Measurements from ENCODE around the gene CDH18.

The CDH18 gene

DNA sequence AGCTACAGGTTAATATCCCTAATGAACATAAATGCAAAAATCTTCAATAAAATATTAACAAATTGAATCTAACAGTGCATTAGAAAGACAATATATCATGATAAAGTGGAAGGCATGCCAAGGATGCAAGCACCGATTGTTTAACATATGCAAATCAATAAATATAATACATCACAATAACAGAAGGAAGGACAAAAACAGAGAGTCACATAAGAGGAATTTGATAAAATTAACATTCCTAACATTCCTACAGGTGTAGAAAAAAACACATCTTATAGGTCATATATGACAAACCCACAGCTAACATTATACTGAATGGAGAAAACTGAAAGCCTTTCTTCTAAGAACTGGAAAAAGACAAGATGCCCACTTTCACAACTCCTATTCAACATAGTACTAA, 297.0 kb downstream of the CDH18 start:
- Mint-ChIP-seq H3K4me3 (no peak overlapping the region), H3K4me1 (no peaks in the 10 kb centered on the region), H3K27ac (no peak overlapping the region), H3K36me3 (ENCODE audit: low read depth) (no peaks in the 10 kb centered on the region), H3K27me3 (no peaks in the 10 kb centered on the region), H3K9me3 (peaks cover 8% of the 10 kb centered on the region)
- ATAC-seq (no peak), DNase-seq (no peak)

DNA sequence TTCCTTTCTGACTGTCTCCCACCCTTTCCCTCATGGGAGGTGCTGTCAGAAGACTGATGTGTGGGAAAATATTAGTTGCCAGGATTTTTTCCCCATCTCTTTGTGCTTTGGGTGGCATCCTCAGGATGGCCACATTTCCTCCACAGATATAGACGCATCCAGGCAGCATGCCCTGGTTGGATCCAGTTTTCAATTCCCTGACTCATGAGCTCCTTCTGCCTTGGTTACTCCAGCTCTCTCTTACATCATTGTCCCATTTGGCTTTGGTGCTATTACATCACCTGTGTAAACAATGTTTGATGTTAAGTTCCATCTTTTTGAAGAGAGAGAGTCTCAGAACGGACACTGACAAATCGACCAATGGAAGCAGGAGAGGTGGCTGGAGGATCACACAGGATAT, 302.5 kb downstream of the CDH18 start:
- Mint-ChIP-seq H3K4me1 (no peaks in the 10 kb centered on the region), H3K27ac (no peak overlapping the region), H3K27me3 (no peaks in the 10 kb centered on the region), H3K4me3 (no peak overlapping the region), H3K9me3 (peaks cover 11% of the 10 kb centered on the region), H3K36me3 (ENCODE audit: low read depth) (no peaks in the 10 kb centered on the region)
- ATAC-seq (no peak), DNase-seq (no peak)

DNA sequence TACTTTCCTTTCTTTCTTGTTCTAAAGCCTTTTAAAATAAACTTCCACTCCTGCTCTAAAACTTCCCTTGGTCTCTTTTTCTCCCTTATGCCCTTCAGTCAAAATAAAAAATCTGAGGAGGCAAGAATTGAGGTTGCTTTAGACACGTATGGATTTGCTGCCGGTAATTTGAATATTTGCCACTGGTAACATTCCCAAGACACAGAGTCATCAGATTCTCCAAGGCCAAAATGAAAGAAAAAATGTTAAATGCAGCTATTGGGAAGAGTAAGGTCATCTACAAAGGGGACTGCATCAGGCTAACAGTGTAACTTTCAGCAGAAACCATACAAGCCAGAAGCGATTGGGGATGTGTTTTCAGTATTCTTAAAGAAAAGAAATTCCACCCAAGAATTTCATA, 311.1 kb downstream of the CDH18 start:
- DNase-seq: no peak
- no peaks in the 10 kb centered on the region for H3K36me3 Mint-ChIP-seq (ENCODE audit: low read depth)
- no peaks in the 10 kb centered on the region for H3K27me3 Mint-ChIP-seq
- no peak overlapping the region for H3K27ac Mint-ChIP-seq
- H3K4me1 Mint-ChIP-seq: no peaks in the 10 kb centered on the region
- ATAC-seq: no peak
- H3K9me3 Mint-ChIP-seq: peaks cover 5% of the 10 kb centered on the region
- H3K4me3 Mint-ChIP-seq: no peak overlapping the region

DNA sequence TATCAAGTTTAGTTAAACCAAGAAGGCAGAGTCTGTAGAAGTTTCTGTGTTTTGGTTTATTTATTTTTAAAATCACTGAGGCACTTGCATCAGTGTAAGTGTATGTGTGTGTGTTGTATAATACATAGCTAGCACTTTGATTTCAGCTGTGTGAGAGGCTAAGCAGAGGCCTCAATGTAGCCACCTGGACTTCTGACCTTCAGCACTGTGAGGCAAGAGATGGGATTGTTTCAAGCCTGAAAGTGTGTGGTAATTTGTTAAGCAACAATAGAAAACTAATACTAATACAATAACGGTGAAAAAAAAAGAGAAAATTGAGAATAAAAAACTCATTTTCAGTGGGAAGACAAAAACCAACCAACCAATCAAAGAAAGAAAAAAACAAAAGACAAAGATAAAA, 327.3 kb downstream of the CDH18 start:
- Mint-ChIP-seq H3K36me3 (ENCODE audit: low read depth) (no peaks in the 10 kb centered on the region), H3K9me3 (peaks cover 4% of the 10 kb centered on the region), H3K27ac (no peak overlapping the region), H3K4me1 (no peaks in the 10 kb centered on the region), H3K4me3 (no peak overlapping the region), H3K27me3 (no peaks in the 10 kb centered on the region)
- ATAC-seq (no peak), DNase-seq (no peak)

DNA sequence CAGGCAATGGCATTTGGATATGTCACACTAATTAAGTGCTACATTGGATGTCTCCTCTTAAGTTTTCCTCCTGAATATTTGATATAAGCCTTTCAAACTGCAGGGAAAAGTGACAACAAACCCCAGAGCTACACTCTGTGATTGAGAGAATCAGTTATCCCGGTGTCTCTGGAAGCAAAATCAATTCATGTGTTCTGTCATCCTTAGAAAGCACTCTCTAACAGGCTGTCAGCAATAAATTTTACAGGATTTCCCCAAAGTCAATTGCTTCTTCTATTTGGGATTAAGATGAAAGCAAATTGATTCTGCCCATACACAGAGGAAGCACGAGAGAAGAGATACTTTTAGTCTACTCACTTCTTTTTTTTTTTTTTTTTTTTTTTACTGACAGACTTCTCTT, 332.4 kb downstream of the CDH18 start:
- H3K27ac Mint-ChIP-seq: no peak overlapping the region
- H3K36me3 Mint-ChIP-seq (ENCODE audit: low read depth): no peaks in the 10 kb centered on the region
- no peaks in the 10 kb centered on the region for H3K27me3 Mint-ChIP-seq
- no peak for ATAC-seq
- no peak for DNase-seq
- no peaks in the 10 kb centered on the region for H3K9me3 Mint-ChIP-seq
- H3K4me1 Mint-ChIP-seq: no peaks in the 10 kb centered on the region
- no peak overlapping the region for H3K4me3 Mint-ChIP-seq

DNA sequence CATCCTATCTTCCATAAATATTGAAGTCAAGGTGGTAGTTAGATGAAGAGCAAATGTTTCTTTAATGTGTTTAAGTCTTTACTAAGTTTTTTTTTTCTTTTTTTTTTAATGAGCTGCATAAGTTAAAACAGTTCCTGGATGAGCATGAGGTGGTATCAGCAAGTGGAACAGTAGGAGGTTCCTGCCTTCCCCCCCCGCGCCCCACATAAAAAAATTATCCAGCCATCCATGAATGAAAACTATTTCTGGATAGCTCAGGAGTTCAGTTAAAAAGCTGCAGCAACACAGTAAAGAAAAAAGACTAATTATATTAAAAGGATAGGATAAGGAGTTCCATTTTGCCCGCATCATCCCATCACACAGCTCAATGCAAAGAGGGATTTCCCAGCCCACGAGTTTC, 349.5 kb downstream of the CDH18 start:
- H3K27me3 Mint-ChIP-seq: no peaks in the 10 kb centered on the region
- H3K27ac Mint-ChIP-seq: no peak overlapping the region
- no peak for ATAC-seq
- H3K4me1 Mint-ChIP-seq: no peaks in the 10 kb centered on the region
- H3K9me3 Mint-ChIP-seq: peaks cover 21% of the 10 kb centered on the region
- H3K4me3 Mint-ChIP-seq: no peak overlapping the region
- no peaks in the 10 kb centered on the region for H3K36me3 Mint-ChIP-seq (ENCODE audit: low read depth)
- no peak for DNase-seq

DNA sequence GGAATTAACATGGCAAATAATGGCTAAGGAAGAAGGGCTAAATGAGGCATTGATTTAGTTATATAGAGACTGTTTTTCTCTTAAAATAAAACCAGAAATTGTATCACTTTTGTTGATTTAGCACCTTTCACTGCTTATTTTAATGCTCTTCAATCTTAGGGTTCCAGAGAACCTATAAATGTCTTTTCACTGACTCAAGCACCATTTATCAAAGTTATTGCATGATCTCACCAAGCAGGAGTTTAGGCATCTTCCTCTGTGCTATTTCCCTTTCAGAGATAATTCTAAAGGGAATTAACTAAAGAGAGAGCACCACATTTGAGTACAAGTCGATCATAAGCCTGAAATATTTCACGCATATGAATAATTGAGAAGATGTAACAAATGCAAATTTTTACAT, 357.1 kb downstream of the CDH18 start:
- Mint-ChIP-seq H3K27ac (no peak overlapping the region), H3K4me3 (no peak overlapping the region), H3K4me1 (no peaks in the 10 kb centered on the region), H3K36me3 (ENCODE audit: low read depth) (no peaks in the 10 kb centered on the region), H3K27me3 (no peaks in the 10 kb centered on the region), H3K9me3 (peaks cover 25% of the 10 kb centered on the region)
- ATAC-seq: no peak
- no peak for DNase-seq

DNA sequence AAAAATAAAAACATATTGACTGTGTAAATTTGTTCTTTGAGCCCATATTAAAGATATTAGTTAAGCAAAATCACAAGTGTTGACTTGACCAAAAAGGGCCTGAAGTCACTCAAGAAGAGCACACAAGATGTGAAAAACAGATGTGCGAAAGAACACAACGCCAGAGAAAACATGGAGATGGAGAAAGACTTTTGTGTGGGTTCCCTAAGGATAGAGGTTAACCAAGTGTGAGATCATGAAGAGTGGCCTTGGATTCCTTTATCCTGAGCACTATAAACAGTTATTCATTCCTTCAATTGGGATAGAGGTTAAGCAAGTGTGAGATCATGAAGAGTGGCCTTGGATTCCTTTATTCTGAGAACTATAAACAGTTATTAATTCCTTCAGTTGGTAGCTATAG, 361.8 kb downstream of the CDH18 start:
- H3K4me1 Mint-ChIP-seq: no peaks in the 10 kb centered on the region
- H3K27me3 Mint-ChIP-seq: no peaks in the 10 kb centered on the region
- H3K9me3 Mint-ChIP-seq: peaks cover 9% of the 10 kb centered on the region
- H3K36me3 Mint-ChIP-seq (ENCODE audit: low read depth): no peaks in the 10 kb centered on the region
- no peak for ATAC-seq
- DNase-seq: no peak
- no peak overlapping the region for H3K4me3 Mint-ChIP-seq
- no peak overlapping the region for H3K27ac Mint-ChIP-seq

DNA sequence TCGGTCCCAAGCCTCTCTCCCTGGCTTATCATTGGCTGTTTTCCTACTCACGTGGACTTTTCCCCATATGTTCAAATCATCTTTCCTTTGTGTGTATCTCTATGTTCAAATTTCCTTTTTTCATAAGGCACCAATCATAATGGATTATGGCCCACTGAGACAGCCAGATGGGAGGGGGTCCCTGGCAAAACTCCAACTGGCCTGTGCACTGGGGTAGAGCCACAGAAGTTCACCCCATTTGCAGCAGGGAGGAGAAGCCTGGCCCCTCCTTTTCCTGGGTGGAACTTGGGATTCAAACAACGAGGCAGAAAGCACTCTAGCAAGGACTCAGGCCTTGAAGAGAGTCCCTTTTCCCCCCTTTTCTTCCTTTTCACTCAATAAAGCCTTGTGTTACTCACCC, 362.4 kb downstream of the CDH18 start:
- Mint-ChIP-seq H3K27ac (no peak overlapping the region), H3K36me3 (ENCODE audit: low read depth) (no peaks in the 10 kb centered on the region), H3K27me3 (no peaks in the 10 kb centered on the region), H3K4me3 (no peak overlapping the region), H3K9me3 (peaks cover 10% of the 10 kb centered on the region), H3K4me1 (no peaks in the 10 kb centered on the region)
- no peak for DNase-seq
- ATAC-seq: no peak

DNA sequence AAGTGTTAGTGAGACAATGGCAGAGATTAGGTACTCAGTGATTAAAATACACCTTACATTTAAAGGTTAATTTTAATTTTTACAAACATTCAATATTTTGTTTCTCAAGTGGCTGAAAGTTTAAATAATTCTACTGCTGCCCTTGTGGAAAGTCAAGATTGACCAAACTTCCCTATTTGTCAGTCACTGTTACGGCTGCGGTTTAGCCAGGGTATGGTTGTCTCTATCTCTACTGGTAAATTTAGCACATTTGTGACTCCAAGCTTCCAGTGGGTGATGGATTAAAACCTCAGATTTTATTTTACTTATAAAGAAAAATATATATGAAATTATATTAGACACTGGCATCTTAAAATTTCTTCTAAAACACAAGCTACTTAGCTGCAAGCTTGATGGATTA, 368.4 kb downstream of the CDH18 start:
- Mint-ChIP-seq H3K36me3 (ENCODE audit: low read depth) (no peaks in the 10 kb centered on the region), H3K27ac (no peak overlapping the region), H3K4me1 (no peaks in the 10 kb centered on the region), H3K9me3 (peaks cover 20% of the 10 kb centered on the region), H3K4me3 (no peak overlapping the region), H3K27me3 (no peaks in the 10 kb centered on the region)
- DNase-seq: no peak
- no peak for ATAC-seq

DNA sequence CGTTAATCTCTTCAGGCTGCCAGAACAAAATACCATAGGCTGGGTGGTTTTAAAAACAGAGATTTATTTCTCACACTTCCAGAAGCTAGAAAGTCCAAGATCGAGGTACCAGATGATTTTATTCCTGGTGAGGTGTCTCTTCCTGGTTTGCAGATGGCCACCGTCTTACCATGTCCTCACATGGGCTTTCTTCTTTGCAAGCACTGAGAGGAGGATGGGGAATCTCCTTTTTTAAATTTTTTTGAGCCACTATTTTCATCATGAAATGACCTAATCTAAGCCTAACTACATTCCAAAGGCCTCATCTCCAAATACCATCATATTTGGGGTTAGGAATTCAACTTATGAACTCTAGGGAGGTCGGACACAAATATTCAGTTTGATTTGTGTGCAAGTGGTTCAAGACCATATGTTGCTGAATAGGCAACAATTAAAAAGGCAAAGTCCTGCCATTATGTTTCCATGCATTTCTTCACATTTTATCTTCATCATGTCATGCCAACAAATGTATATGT, 371.2 kb downstream of the CDH18 start:
- Mint-ChIP-seq H3K36me3 (ENCODE audit: low read depth) (no peaks in the 10 kb centered on the region), H3K9me3 (peaks cover 20% of the 10 kb centered on the region), H3K4me3 (no peak overlapping the region), H3K27ac (no peak overlapping the region), H3K4me1 (no peaks in the 10 kb centered on the region), H3K27me3 (no peaks in the 10 kb centered on the region)
- no peak for DNase-seq
- no peak for ATAC-seq

DNA sequence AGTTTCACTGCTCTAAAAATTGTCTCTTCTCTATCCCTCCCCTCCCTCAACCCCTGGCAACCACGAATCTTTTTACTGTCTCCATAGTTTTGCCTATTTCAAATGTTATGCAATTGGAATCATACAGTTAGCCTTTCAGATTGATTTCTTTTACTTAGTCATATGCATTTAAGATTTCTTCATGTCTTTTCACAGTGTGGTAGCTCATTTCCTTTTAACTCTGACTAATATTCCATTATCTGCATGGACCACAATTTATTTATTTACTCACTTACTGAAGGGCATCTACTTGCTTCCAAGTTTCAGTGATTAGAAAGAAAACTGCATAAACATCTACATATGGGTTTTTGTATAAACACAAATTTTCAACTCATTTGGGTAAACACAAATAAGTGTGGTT, 372.3 kb downstream of the CDH18 start:
- DNase-seq (no peak), ATAC-seq (no peak)
- no peaks in the 10 kb centered on the region for H3K27me3 Mint-ChIP-seq
- H3K27ac Mint-ChIP-seq: no peak overlapping the region
- H3K4me3 Mint-ChIP-seq: no peak overlapping the region
- no peaks in the 10 kb centered on the region for H3K36me3 Mint-ChIP-seq (ENCODE audit: low read depth)
- H3K9me3 Mint-ChIP-seq: peaks cover 16% of the 10 kb centered on the region
- no peaks in the 10 kb centered on the region for H3K4me1 Mint-ChIP-seq

DNA sequence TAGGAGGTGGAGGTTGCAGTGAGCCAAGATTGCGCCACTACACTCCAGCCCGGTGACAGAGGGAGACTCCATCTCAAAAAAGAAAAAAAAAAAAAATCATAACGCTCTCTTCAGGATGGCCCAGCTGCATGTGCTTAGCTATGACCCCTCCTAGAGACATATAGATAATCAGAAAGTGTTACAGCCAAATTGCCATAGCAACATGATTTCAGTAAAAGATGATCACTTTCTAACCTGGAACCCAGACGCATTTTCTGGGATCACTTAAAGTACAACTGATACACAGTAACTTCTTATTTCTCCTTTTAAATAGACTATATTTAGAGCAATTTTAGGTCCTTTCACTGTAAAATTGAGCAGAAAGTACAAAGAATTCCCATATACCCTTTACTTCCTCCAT, 372.9 kb downstream of the CDH18 start:
- H3K4me1 Mint-ChIP-seq: no peaks in the 10 kb centered on the region
- no peaks in the 10 kb centered on the region for H3K36me3 Mint-ChIP-seq (ENCODE audit: low read depth)
- H3K27ac Mint-ChIP-seq: no peak overlapping the region
- H3K9me3 Mint-ChIP-seq: peaks cover 13% of the 10 kb centered on the region
- H3K27me3 Mint-ChIP-seq: no peaks in the 10 kb centered on the region
- no peak for ATAC-seq
- DNase-seq: no peak
- no peak overlapping the region for H3K4me3 Mint-ChIP-seq

DNA sequence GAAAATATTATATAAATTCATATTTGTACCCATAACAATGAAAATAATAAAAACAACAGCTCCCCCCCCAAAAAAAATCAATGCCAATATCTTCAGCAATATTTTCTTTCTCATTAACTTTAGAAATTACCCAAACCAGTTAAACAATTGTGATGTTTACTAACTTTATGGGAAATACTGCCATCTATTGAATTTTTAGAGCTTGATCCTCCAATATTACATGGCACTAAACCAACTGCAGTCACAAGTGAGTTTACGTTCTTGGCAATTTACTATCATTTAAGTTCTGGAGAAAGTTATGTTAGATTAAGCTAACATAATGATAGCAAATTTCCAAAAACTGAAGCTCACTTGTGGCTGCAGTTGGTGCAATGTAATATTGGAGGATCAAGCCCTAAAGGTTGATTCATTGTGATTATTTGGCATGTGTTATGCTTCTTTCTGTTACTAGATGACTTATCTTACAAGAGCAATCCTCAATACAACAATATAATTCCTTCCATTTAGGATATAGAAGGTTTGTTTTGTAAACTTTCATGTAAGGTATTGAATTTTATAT, 379.5 kb downstream of the CDH18 start:
- DNase-seq (no peak), ATAC-seq (no peak)
- Mint-ChIP-seq H3K36me3 (ENCODE audit: low read depth) (no peaks in the 10 kb centered on the region), H3K9me3 (no peaks in the 10 kb centered on the region), H3K27me3 (no peaks in the 10 kb centered on the region), H3K4me3 (no peak overlapping the region), H3K4me1 (no peaks in the 10 kb centered on the region), H3K27ac (no peak overlapping the region)

DNA sequence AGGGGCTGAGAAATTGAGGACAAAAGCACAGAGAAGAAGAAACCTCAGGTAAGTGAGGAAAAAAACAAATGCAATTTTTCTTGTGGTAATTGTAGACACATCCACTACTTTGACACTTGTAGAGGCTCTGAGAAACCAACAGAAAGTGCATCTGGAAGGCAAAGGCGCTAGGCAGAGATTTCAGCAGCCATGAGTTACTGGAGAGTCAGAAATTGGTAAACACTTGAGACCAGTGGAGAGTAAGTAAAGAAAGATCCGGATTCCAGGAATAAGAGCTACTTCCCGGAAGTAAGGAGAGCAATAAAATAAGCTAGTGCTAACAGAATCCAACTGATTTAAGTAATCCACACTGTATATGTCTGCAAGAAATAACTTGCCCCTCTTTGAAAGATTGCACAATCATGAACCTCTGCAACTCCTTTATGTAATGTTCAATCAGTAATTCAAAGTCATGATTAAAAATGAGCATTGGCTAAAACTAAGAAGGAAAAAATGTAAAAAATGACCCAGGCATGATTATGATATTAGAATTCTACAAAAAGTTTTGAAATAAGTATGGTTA, 382.1 kb downstream of the CDH18 start:
- Mint-ChIP-seq H3K9me3 (peaks cover 8% of the 10 kb centered on the region), H3K27ac (no peak overlapping the region), H3K4me3 (no peak overlapping the region), H3K36me3 (ENCODE audit: low read depth) (no peaks in the 10 kb centered on the region), H3K4me1 (no peaks in the 10 kb centered on the region), H3K27me3 (no peaks in the 10 kb centered on the region)
- no peak for ATAC-seq
- no peak for DNase-seq

DNA sequence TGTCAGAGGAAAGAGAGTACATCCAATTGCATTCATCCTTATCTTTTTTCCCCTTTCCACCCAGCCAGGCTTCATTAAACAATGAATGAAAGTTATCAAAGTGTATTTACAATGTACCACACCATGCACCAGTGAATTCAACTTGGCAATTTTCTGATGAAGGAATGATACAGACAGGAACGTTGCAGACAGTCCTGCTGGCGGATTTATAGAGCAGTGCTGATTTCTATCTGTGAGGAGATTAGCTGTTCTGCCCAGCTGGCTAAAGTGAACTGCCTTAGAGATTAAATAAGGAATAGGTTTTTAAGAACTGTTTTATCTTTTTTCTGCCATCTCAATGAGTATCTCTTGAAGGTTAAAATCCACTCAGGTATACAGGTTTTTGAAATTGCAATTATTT, 403.9 kb downstream of the CDH18 start:
- Mint-ChIP-seq H3K36me3 (ENCODE audit: low read depth) (no peaks in the 10 kb centered on the region), H3K9me3 (peaks cover 13% of the 10 kb centered on the region), H3K27ac (no peak overlapping the region), H3K4me1 (no peaks in the 10 kb centered on the region), H3K4me3 (no peak overlapping the region), H3K27me3 (no peaks in the 10 kb centered on the region)
- no peak for DNase-seq
- no peak for ATAC-seq

Measured in activated naive CD8-positive, alpha-beta T cell treated with anti-CD3 and anti-CD28 coated beads, Interleukin-2, amount 50 U/mL, for 24 hours (primary cell).